Stimulated activated CD8-positive, alpha-beta memory T cell treated with anti-CD3 and anti-CD28 coated beads, Interleukin-2, amount 100 ng/mL, for 1 hour (primary cell): Measurements from ENCODE around the gene WNT1.

Experiments
- DNase-seq, 2 donors: peaks; one replicate each; pipeline ENCODE4 v3.0.0-alpha.2; 2020; ENCODE audit warnings: low read depth in 2 of 2

The WNT1 gene

GRCh38 chr12:49000346-49000745 is 22.2 kb downstream of the WNT1 start:
- DNase-seq, result no peak

GRCh38 chr12:49008943-49009342 is 30.8 kb downstream of the WNT1 start:
- no peak for DNase-seq

- DNase-seq, result no peak
Observed at GRCh38 chr12:49010092-49010668, 32.1 kb downstream of the WNT1 start.

- DNase-seq, result no peak
Observed at GRCh38 chr12:49012739-49013138, 34.6 kb downstream of the WNT1 start.

- DNase-seq, result no peak
Observed at GRCh38 chr12:49013428-49013827, 35.3 kb downstream of the WNT1 start.

GRCh38 chr12:49014547-49014946 is 36.4 kb downstream of the WNT1 start:
- no peak for DNase-seq

GRCh38 chr12:49015196-49015595 is 37.1 kb downstream of the WNT1 start:
- no peak for DNase-seq

- DNase-seq, result no peak
Observed at GRCh38 chr12:49017891-49018260, 39.8 kb downstream of the WNT1 start.

GRCh38 chr12:49018261-49019119 is 40.4 kb downstream of the WNT1 start, which contains the start of gene PRKAG1:
Gene PRKAG1 (minus strand): TSS chr12:49018776. CDS start chr12:49018740, 36 bp downstream.
- DNase-seq, result peak; percentile 93 to 94

GRCh38 chr12:49019120-49019430 is 41.0 kb downstream of the WNT1 start:
- no peak for DNase-seq

- DNase-seq, result no peak
Observed at GRCh38 chr12:49019443-49020324, 41.6 kb downstream of the WNT1 start.

- no peak for DNase-seq
Observed at GRCh38 chr12:49020441-49020840, 42.3 kb downstream of the WNT1 start.

GRCh38 chr12:49021292-49021915 is 43.3 kb downstream of the WNT1 start:
- DNase-seq, result no peak

GRCh38 chr12:49022558-49023178 is 44.5 kb downstream of the WNT1 start:
- DNase-seq, result no peak

GRCh38 chr12:49023812-49024211 is 45.7 kb downstream of the WNT1 start:
- no peak for DNase-seq

GRCh38 chr12:49024543-49024942 is 46.4 kb downstream of the WNT1 start:
- DNase-seq, result no peak

- DNase-seq, result no peak
Observed at GRCh38 chr12:49025463-49025862, 47.3 kb downstream of the WNT1 start.

GRCh38 chr12:49026101-49026500 is 48.0 kb downstream of the WNT1 start:
- no peak for DNase-seq

- DNase-seq, result no peak
Observed at GRCh38 chr12:49026678-49027480, 48.8 kb downstream of the WNT1 start.

- DNase-seq, result no peak
Observed at GRCh38 chr12:49027846-49028555, 49.9 kb downstream of the WNT1 start.
